Measurements from ENCODE around the gene FTL. TPM values are rescaled to one million over a fixed set of nuclear protein-coding genes. Genes with fewer than 3 reads are reported as not detected.
"Not testable (repeated sequence)": the region's sequence is repeated elsewhere in the genome, so short reads cannot be mapped to it uniquely, and the experiment has no call there.

Gene FTL
- 1,000 to 10,000 TPM in 3 of 4 donors, 100 to 1,000 TPM in 1; 472 to 2,968 (median 1,570) TPM for total RNA-seq

- Histone ChIP-seq H3K9me3 (no peaks in the 10 kb centered on the region), H3K4me1 (peaks cover 0 to 23% of the 10 kb centered on the region in 2 donors), H3K36me3 (no peaks in the 10 kb centered on the region), H3K27me3 (no peaks in the 10 kb centered on the region), H3K27ac (peak within 1 kb of the TSS; percentile 97 to 99), H3K4me3 (peak within 1 kb of the TSS; percentile 77 to 81)
- DNase-seq = peak; percentile 98
- TF ChIP-seq CTCF (IDR thresholded peaks at IDR 0.05) = peak in 1 of 4 experiments; percentile 27
- peak; percentile 99 for TF ChIP-seq POLR2A (IDR thresholded peaks at IDR 0.05)
- intact Hi-C loops (cut with DNase I; ENCODE audit: low total_unique reads) = loop anchor here (10.0 kb wide), 1 partner anchor 70 kb away; the partner anchor contains the start of gene TULP2
These were observed at the start of gene FTL for GRCh38 chr19:48965040-48965805. Gene FTL (plus strand): TSS chr19:48965309. CDS start chr19:48965508, 199 bp downstream.

GRCh38 chr19:48915757-48916156 is 49.4 kb upstream of the FTL start:
- intact Hi-C loops (cut with DNase I; ENCODE audit: low total_unique reads) = no loop called here
- DNase-seq = no peak
- Histone ChIP-seq H3K4me1 (no peaks in the 10 kb centered on the region), H3K27me3 (no peaks in the 10 kb centered on the region), H3K9me3 (no peaks in the 10 kb centered on the region), H3K27ac (no peak overlapping the region), H3K4me3 (no peak overlapping the region), H3K36me3 (no peaks in the 10 kb centered on the region)
- TF ChIP-seq CTCF (IDR thresholded peaks at IDR 0.05) (no peak), POLR2A (IDR thresholded peaks at IDR 0.05) (no peak)

GRCh38 chr19:48918071-48918470 is 47.0 kb upstream of the FTL start:
- TF ChIP-seq CTCF (IDR thresholded peaks at IDR 0.05) = no peak
- no peak for TF ChIP-seq POLR2A (IDR thresholded peaks at IDR 0.05)
- Histone ChIP-seq H3K4me3 (no peak overlapping the region), H3K36me3 (no peaks in the 10 kb centered on the region), H3K9me3 (no peaks in the 10 kb centered on the region), H3K27ac (no peak overlapping the region), H3K4me1 (no peaks in the 10 kb centered on the region), H3K27me3 (no peaks in the 10 kb centered on the region)
- DNase-seq = no peak
- intact Hi-C loops (cut with DNase I; ENCODE audit: low total_unique reads) = no loop called here

GRCh38 chr19:48918801-48919247 is 46.3 kb upstream of the FTL start:
- H3K27me3 ChIP-seq = no peaks in the 10 kb centered on the region
- intact Hi-C loops (cut with DNase I; ENCODE audit: low total_unique reads) = no loop called here
- H3K9me3 ChIP-seq = no peaks in the 10 kb centered on the region
- H3K4me1 ChIP-seq = no peaks in the 10 kb centered on the region
- H3K27ac ChIP-seq = no peak overlapping the region
- no peak for TF ChIP-seq POLR2A (IDR thresholded peaks at IDR 0.05)
- TF ChIP-seq CTCF (IDR thresholded peaks at IDR 0.05) = no peak
- H3K4me3 ChIP-seq = no peak overlapping the region
- H3K36me3 ChIP-seq = no peaks in the 10 kb centered on the region
- no peak for DNase-seq

- H3K27me3 ChIP-seq; intact Hi-C loops (cut with DNase I; ENCODE audit: low total_unique reads); DNase-seq; H3K4me3 ChIP-seq; H3K4me1 ChIP-seq; H3K27ac ChIP-seq; H3K9me3 ChIP-seq; H3K36me3 ChIP-seq: not testable (repeated sequence)
These were observed 45.8 kb upstream of the FTL start for GRCh38 chr19:48919271-48919670.

All from uterus (tissue), 4 donors.